H1 (cell line): ENCODE results near the gene MID1. TPM values are rescaled to one million over a fixed set of nuclear protein-coding genes. Genes with fewer than 3 reads are reported as not detected.

Experiments used
- CTCF ChIA-PET: fragments of 300-600 bp; sonication (Branson Sonifier 250); formaldehyde crosslinking; loops from one replicate; lab custom pipeline; 2021; ENCODE audit not compliant: partially characterized antibody; lab: Charles Lee
- POLR2A ChIA-PET: fragments of 300-600 bp; sonication (Branson Sonifier 250); formaldehyde crosslinking; loops from one replicate; lab custom pipeline; 2021; ENCODE audit warnings: inconsistent platforms; ENCODE audit not compliant: partially characterized antibody; lab: Charles Lee
- DNase-seq, 2 experiments: peaks; one replicate each; pipeline versions ENCODE4 v3.0.0 to v3.0.0-alpha.2; 2010 to 2022; ENCODE audit warnings: low spot score in 2 of 2, low read depth in 1 of 2, mixed read lengths in 1 of 2
- FAIRE-seq: peaks from 2 replicates; lab custom pipeline; 2011; peaks lifted over from hg19 to GRCh38; lab: Jason Lieb, UNC
- H2AFZ ChIP-seq: 2 replicates; pipeline ENCODE4 v1.8.1; 2012; ENCODE audit warnings: low read length, inconsistent platforms
- H2AK5ac ChIP-seq: 2 replicates; pipeline ENCODE4 v1.6.1; 2013; ENCODE audit warnings: low read depth, low read length
- H2BK120ac ChIP-seq: replicated peaks from 2 replicates; pipeline ENCODE3; 2013; ENCODE audit warnings: low read depth, low read length, inconsistent platforms
- H2BK12ac ChIP-seq: 2 replicates; pipeline ENCODE4 v1.6.1; 2013; ENCODE audit warnings: low read depth, low read length
- H2BK15ac ChIP-seq: 2 replicates; pipeline ENCODE4 v1.6.1; 2013; ENCODE audit warnings: low read length
- H2BK20ac ChIP-seq: 2 replicates; pipeline ENCODE4 v1.6.1; 2013; ENCODE audit warnings: low read length
- H2BK5ac ChIP-seq: 2 replicates; pipeline ENCODE4 v1.6.1; 2013; ENCODE audit warnings: low read depth, low read length
- H3K14ac ChIP-seq: 2 replicates; pipeline ENCODE4 v1.6.1; 2013; ENCODE audit warnings: inconsistent platforms; ENCODE audit not compliant: insufficient read length
- H3K18ac ChIP-seq: 2 replicates; pipeline ENCODE4 v1.6.1; 2013; ENCODE audit warnings: low read length; ENCODE audit errors: extremely low read depth
- H3K23ac ChIP-seq: 2 replicates; pipeline ENCODE4 v1.6.1; 2013; ENCODE audit warnings: inconsistent platforms; ENCODE audit not compliant: insufficient read length
- H3K23me2 ChIP-seq: 2 replicates; pipeline ENCODE4 v1.6.1; 2013; ENCODE audit warnings: low read depth, low read length
- H3K27ac ChIP-seq: 2 replicates; pipeline ENCODE4 v1.6.1; 2011; ENCODE audit warnings: low read depth, low read length, inconsistent platforms
- H3K27me3 ChIP-seq, 4 experiments: replicated peaks in 1 of 4; 1 replicate in 1 of 4; 2 replicates in 3 of 4; pipeline versions ENCODE4 v1.6.1 to v1.8.1; 2011 to 2013; ENCODE audit warnings: low read length in 3 of 4, mild to moderate bottlenecking in 3 of 4, inconsistent platforms in 2 of 4, mixed read lengths in 2 of 4, moderate library complexity in 1 of 4; ENCODE audit not compliant: control insufficient read depth in 3 of 4, insufficient read depth in 3 of 4; ENCODE audit errors: extremely low read depth in 1 of 4
- H3K36me3 ChIP-seq, 4 experiments: 2 replicates each; pipeline versions ENCODE4 v1.6.1 to v1.8.1; 2011 to 2013; ENCODE audit warnings: mild to moderate bottlenecking in 4 of 4, low read length in 3 of 4, moderate library complexity in 2 of 4, control low read depth in 1 of 4, inconsistent platforms in 1 of 4; ENCODE audit not compliant: insufficient read depth in 4 of 4, control insufficient read depth in 2 of 4
- H3K4ac ChIP-seq: replicated peaks from 2 replicates; pipeline ENCODE3; 2013; ENCODE audit warnings: low read length, low read depth, mixed read lengths, inconsistent platforms; ENCODE audit not compliant: insufficient read length
- H3K4me1 ChIP-seq, 4 experiments: replicated peaks in 1 of 4; 1 replicate in 1 of 4; 2 replicates in 3 of 4; pipeline versions ENCODE4 v1.6.1 to v1.8.1; 2011 to 2013; ENCODE audit warnings: low read length in 3 of 4, inconsistent platforms in 2 of 4, mixed read lengths in 1 of 4; ENCODE audit not compliant: insufficient read depth in 4 of 4, control insufficient read depth in 3 of 4
- H3K4me2 ChIP-seq, 2 experiments: 2 replicates each; pipeline versions ENCODE4 v1.6.1 to v1.8.1; 2011 to 2013; ENCODE audit warnings: low read depth in 2 of 2, low read length in 2 of 2, control low read depth in 1 of 2, inconsistent platforms in 1 of 2, mild to moderate bottlenecking in 1 of 2; ENCODE audit not compliant: insufficient read depth in 1 of 2
- H3K4me3 ChIP-seq, 4 experiments: fragments of 200-600, 300-600 bp in 1 of 4; sonication (generic), shearing (Covaris generic), sonication (Bioruptor Twin) in 1 of 4; 2 replicates each; pipeline versions ENCODE4 v1.5.1 to v1.8.1; 2011 to 2016; ENCODE audit warnings: low read length in 4 of 4, low read depth in 3 of 4, control low read depth in 2 of 4, inconsistent platforms in 2 of 4, mild to moderate bottlenecking in 2 of 4, mixed read lengths in 1 of 4, moderate library complexity in 1 of 4; ENCODE audit not compliant: insufficient read depth in 2 of 4; ENCODE audit errors: extremely low read depth in 1 of 4
- H3K56ac ChIP-seq: replicated peaks from 2 replicates; pipeline ENCODE3; 2013; ENCODE audit warnings: low read depth, mild to moderate bottlenecking, mixed read lengths, low read length, inconsistent platforms; ENCODE audit not compliant: insufficient read length
- H3K79me1 ChIP-seq: 2 replicates; pipeline ENCODE4 v1.6.1; 2013; ENCODE audit warnings: low read depth, low read length, control low read depth
- H3K79me2 ChIP-seq, 2 experiments: 2 replicates each; pipeline versions ENCODE4 v1.6.1 to v1.8.1; 2012 to 2013; ENCODE audit warnings: low read length in 2 of 2, mild to moderate bottlenecking in 2 of 2, inconsistent platforms in 1 of 2; ENCODE audit not compliant: insufficient read depth in 2 of 2, control insufficient read depth in 1 of 2
- H3K9ac ChIP-seq, 4 experiments: replicated peaks in 1 of 4; 1 replicate in 1 of 4; 2 replicates in 3 of 4; pipeline versions ENCODE4 v1.6.1 to v1.8.1; 2011 to 2013; ENCODE audit warnings: low read depth in 3 of 4, low read length in 3 of 4, control low read depth in 2 of 4, mild to moderate bottlenecking in 2 of 4, moderate library complexity in 2 of 4, inconsistent platforms in 1 of 4; ENCODE audit errors: extremely low read depth in 1 of 4
- H3K9me3 ChIP-seq, 2 experiments: 2 replicates each; pipeline versions ENCODE4 v1.6.1 to v1.8.1; 2012 to 2013; ENCODE audit warnings: mild to moderate bottlenecking in 2 of 2, moderate library complexity in 2 of 2, control low read depth in 1 of 2, inconsistent platforms in 1 of 2, low read depth in 1 of 2, low read length in 1 of 2, mixed read lengths in 1 of 2; ENCODE audit not compliant: insufficient read depth in 2 of 2
- H4K20me1 ChIP-seq, 2 experiments: replicated peaks in 1 of 2; 2 replicates each; pipeline versions ENCODE3 to v1.8.1; 2011 to 2013; ENCODE audit warnings: inconsistent platforms in 2 of 2, low read length in 2 of 2, mild to moderate bottlenecking in 1 of 2; ENCODE audit not compliant: insufficient read depth in 2 of 2, control insufficient read depth in 1 of 2
- H4K5ac ChIP-seq: 2 replicates; pipeline ENCODE4 v1.6.1; 2013; ENCODE audit warnings: low read length, low read depth, mixed read lengths, inconsistent platforms; ENCODE audit not compliant: insufficient read length
- H4K8ac ChIP-seq: 2 replicates; pipeline ENCODE4 v1.8.0; 2013; ENCODE audit warnings: mild to moderate bottlenecking, moderate library complexity, low read length, inconsistent platforms; ENCODE audit not compliant: insufficient read depth; ENCODE audit errors: extremely low read depth
- H4K91ac ChIP-seq: replicated peaks from 2 replicates; pipeline ENCODE3; 2013; ENCODE audit warnings: low read length, mixed read lengths, inconsistent platforms; ENCODE audit not compliant: insufficient read length
- BCL11A ChIP-seq, 2 experiments: IDR thresholded peaks; one replicate each; pipeline ENCODE4 v1.6.1; 2011; ENCODE audit warnings: low read depth in 2 of 2, low read length in 2 of 2, mild to moderate bottlenecking in 2 of 2
- BRCA1 ChIP-seq: IDR thresholded peaks from 2 replicates; pipeline ENCODE4 v1.6.1; 2012; ENCODE audit warnings: low read depth, low read length, improper control_type of control experiment
- CBX8 ChIP-seq: fragments of 300-800, 300-1000 bp; sonication (generic); IDR thresholded peaks from 2 replicates; pipeline ENCODE4 v1.7.1; 2016; ENCODE audit warnings: low read depth, low read length, borderline replicate concordance
- HDAC2 ChIP-seq, 2 experiments: fragments of 300-600 bp in 1 of 2; sonication (generic) in 1 of 2; IDR thresholded peaks; 2 replicates each; pipeline ENCODE4 v1.6.1; 2011 to 2012; ENCODE audit warnings: low read depth in 2 of 2, low read length in 2 of 2, mild to moderate bottlenecking in 2 of 2, moderate library complexity in 2 of 2, borderline replicate concordance in 1 of 2, inconsistent platforms in 1 of 2
- KDM5A ChIP-seq: fragments of 200-600 bp; IDR thresholded peaks from 2 replicates; pipeline ENCODE4 v1.7.1; 2012; ENCODE audit warnings: mild to moderate bottlenecking, low read length, inconsistent platforms, mixed read lengths
- PHF8 ChIP-seq: fragments of 200-600 bp; sonication (generic); conservative IDR thresholded peaks from 2 replicates; pipeline ENCODE4 v1.7.1; 2012; ENCODE audit warnings: low read depth, mild to moderate bottlenecking, inconsistent platforms, low read length, moderate library complexity
- RFX5 ChIP-seq: IDR thresholded peaks from 2 replicates; pipeline ENCODE4 v1.6.1; 2011; ENCODE audit warnings: low read depth, low read length, improper control_type of control experiment, borderline replicate concordance
- RNF2 ChIP-seq: fragments of 200-900, 300-1000 bp; sonication (generic); IDR thresholded peaks from 2 replicates; pipeline ENCODE4 v1.7.1; 2016; ENCODE audit warnings: borderline replicate concordance, low read depth, mild to moderate bottlenecking, antibody characterized with exemption, low read length; ENCODE audit not compliant: poor library complexity, severe bottlenecking; ENCODE audit errors: missing control alignments
- SP2 ChIP-seq: IDR thresholded peaks from 2 replicates; pipeline ENCODE4 v1.6.1; 2012; ENCODE audit warnings: mild to moderate bottlenecking, low read length, inconsistent platforms
- SUZ12 ChIP-seq: fragments of 200-600 bp; sonication (generic); IDR thresholded peaks from 2 replicates; pipeline ENCODE4 v1.6.1; 2012; ENCODE audit warnings: mild to moderate bottlenecking, inconsistent platforms, low read length, moderate library complexity, mixed read lengths
- ZNF274 ChIP-seq: IDR thresholded peaks from 2 replicates; pipeline ENCODE4 v1.7.0; 2012; ENCODE audit warnings: low read length, borderline replicate concordance; ENCODE audit errors: extremely low read depth
- WGBS, 2 experiments: shearing (Covaris generic) in 1 of 2; methylation state at CpG; one replicate each; pipeline versions ENCODE4 v1.1.6 to v1.1.7; 2013 to 2015; ENCODE audit warnings: low lambda C conversion rate in 2 of 2, mixed read lengths in 2 of 2, inconsistent platforms in 1 of 2, low coverage in 1 of 2, missing lambda C conversion rate in 1 of 2; ENCODE audit not compliant: insufficient replicate concordance in 2 of 2, insufficient coverage in 1 of 2, insufficient read length in 1 of 2; ENCODE audit errors: extremely low coverage in 1 of 2, missing lambda C conversion rate in 1 of 2; 5-methylcytosine and 5-hydroxymethylcytosine counted together
- polyA plus RNA-seq, 7 experiments: library from polyadenylated mRNA; depleted of rRNA in 3 of 7; stranded (reverse) in 5 of 7; unstranded in 2 of 7; fragments of >200 nt in 5 of 7; fragments of 200-250 nt in 2 of 7; gene quantifications; 1 replicate in 5 of 7; 2 replicates in 1 of 7; 4 replicates in 1 of 7; pipeline versions ENCODE4 v1.2.1 to v1.2.3, GENCODE V29; 2011 to 2013; ENCODE audit warnings: missing spikeins in 2 of 7, mixed read lengths in 2 of 7
- total RNA-seq: library from RNA; stranded (reverse); fragmentation: NEBNext Ultra II Directional; extraction: Animal tissue kit (Norgen Biotek cat#: 25700); gene quantifications from 2 replicates; pipeline ENCODE4 v1.2.1, GENCODE V29; 2021

MID1 gene
- total and polyA plus RNA-seq, 2 of the 8 experiments (the other 6 are each of a cell fraction or from before 2014, with no cell fraction given) = 12.9 to 54.3 TPM

DNA sequence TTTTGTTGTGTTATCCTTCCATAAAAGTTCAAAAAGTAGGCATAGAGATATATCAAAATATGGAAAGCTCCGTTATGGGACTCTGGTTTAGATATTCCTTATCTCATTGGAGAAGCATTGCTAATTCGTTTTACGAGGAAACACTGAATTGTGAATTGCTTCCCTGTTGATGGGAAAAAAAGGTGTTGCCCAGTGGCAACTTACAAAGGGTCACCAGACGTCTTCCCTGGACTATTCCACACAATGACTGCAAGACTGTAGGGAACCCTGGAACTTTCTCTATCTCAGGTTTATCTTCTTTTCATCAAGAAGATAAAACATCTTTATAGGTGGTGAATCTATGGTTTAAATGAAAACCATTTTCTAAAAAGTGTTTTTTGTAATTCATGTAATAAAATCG, 137.7 kb downstream of the MID1 start:
- Histone ChIP-seq H4K20me1 (no peaks in the 10 kb centered on the region), H2BK12ac (no peak overlapping the region), H2AFZ (no peak overlapping the region), H2AK5ac (no peak overlapping the region), H3K23me2 (no peaks in the 10 kb centered on the region), H3K9me3 (no peaks in the 10 kb centered on the region), H2BK20ac (no peak overlapping the region), H3K14ac (no peak overlapping the region), H2BK15ac (no peak overlapping the region), H4K5ac (no peak overlapping the region), H3K27ac (no peak overlapping the region), H3K56ac (no peak overlapping the region), H2BK5ac (no peak overlapping the region), H3K18ac (no peak overlapping the region), H3K4me3 (no peak overlapping the region), H3K36me3 (peaks cover 0 to 11% (median 2%) of the 10 kb centered on the region in 4 experiments; a peak in 3 of 8 replicates), H2BK120ac (no peak overlapping the region), H3K79me1 (no peaks in the 10 kb centered on the region), H4K91ac (no peak overlapping the region), H3K9ac (no peak overlapping the region), H3K27me3 (no peaks in the 10 kb centered on the region), H3K4ac (no peak overlapping the region), H3K4me2 (no peak overlapping the region), H3K23ac (no peak overlapping the region), H4K8ac (no peak overlapping the region), H3K4me1 (peaks cover 0 to 2% (median 0%) of the 10 kb centered on the region in 4 experiments; a peak in 3 of 7 replicates), H3K79me2 (no peaks in the 10 kb centered on the region)
- ChIA-PET POLR2A (no interaction called here), CTCF (no interaction called here)
- TF ChIP-seq KDM5A (no peak), RNF2 (no peak), SP2 (no peak), BRCA1 (no peak), ZNF274 (no peak), RFX5 (no peak), PHF8 (no peak), SUZ12 (no peak), HDAC2 (IDR thresholded peaks at IDR 0.05; ENCODE audit: borderline replicate concordance in 1 of 2, low read depth in 2 of 2, low read length in 2 of 2) (no peak), CBX8 (no peak), BCL11A (IDR thresholded peaks at IDR 0.05; ENCODE audit: low read depth in 2 of 2, low read length in 2 of 2) (no peak)
- DNase-seq (no peak), FAIRE-seq (peak; percentile 72)
- 90% methylated on average over 5 of the region's 5 CpGs; no CpG with 5 or more reads in 1 of the 2 experiments for WGBS, 2 experiments
